OCI-LY1 (cell line): Measurements from ENCODE around the gene TBX1.

Experiments used
- CTCF ChIP-seq: fragments of 200-600 bp; sonication (generic), shearing (Covaris generic); IDR thresholded peaks from 2 replicates; pipeline ENCODE4 v1.5.1; 2017; ENCODE audit warnings: mild to moderate bottlenecking, antibody characterized with exemption, low read length, moderate library complexity, mixed read lengths
- EZH2 ChIP-seq: fragments of 200-600 bp; sonication (generic), shearing (Covaris generic); IDR thresholded peaks from 2 replicates; pipeline ENCODE4 v1.8.0; 2017; ENCODE audit warnings: borderline replicate concordance, mixed run types, mild to moderate bottlenecking, antibody characterized with exemption, low read length, moderate library complexity, mixed read lengths

GRCh38 chr22:19795617-19796008, 35.0 kb downstream of the TBX1 start:
- TF ChIP-seq CTCF (no peak), EZH2 (no peak)
